Posterior vena cava (tissue), 2 donors: ENCODE data around the gene GTSE1. TPM values are rescaled to one million over a fixed set of nuclear protein-coding genes. Genes with fewer than 3 reads are reported as not detected.

Experiments
- total RNA-seq, 2 donors: library from RNA; stranded (reverse); fragmentation: NEBNext Ultra II Directional; extraction: Animal tissue kit (Norgen Biotek cat#: 25700); gene quantifications; one replicate each; pipeline ENCODE4 v1.2.1, GENCODE V29; 2021
- donor health status: DM: yes; HTN: yes; CAD: no.
- donor health status: DM: yes; HTN: yes; CAD: no.

GTSE1 gene
- total RNA-seq, 2 donors from 2014 or later: 0.19 to 0.48 TPM

Other genes starting within 250 kb of the GTSE1 start
- gene PPARA, start 146.3 kb upstream of the GTSE1 start, total RNA-seq: 10 to 100 TPM; 22.8 to 27.7 TPM
- gene CDPF1, start 46.6 kb upstream of the GTSE1 start, total RNA-seq: 1 to 10 TPM; 3.9 to 4.4 TPM
- gene PKDREJ, start 33.5 kb upstream of the GTSE1 start, total RNA-seq: under 1 TPM; 0.05 to 0.09 TPM
- gene TTC38, start 28.9 kb upstream of the GTSE1 start, total RNA-seq: 10 to 100 TPM; 15.4 to 23.8 TPM
- 10 to 100 TPM; 21.2 to 27.2 TPM for gene TRMU, start 38.8 kb downstream of the GTSE1 start, total RNA-seq
- gene CELSR1, start 240.8 kb downstream of the GTSE1 start, total RNA-seq: 1 to 10 TPM; 2.6 to 2.8 TPM